Memory B cell (primary cell): Measurements from ENCODE around the gene UGT2B11.
"Not testable (repeated sequence)": the region's sequence is repeated elsewhere in the genome, so short reads cannot be mapped to it uniquely, and the experiment has no call there.

Experiments used
- ATAC-seq: fragments of 150-1000 bp; cut with Tn5 transposase; 2 replicates; pipeline ENCODE4 v1.10.0; 2021; ENCODE audit warnings: low read depth, mild to moderate bottlenecking, moderate library complexity
- DNase-seq, 2 donors: peaks; one replicate each; pipeline ENCODE4 v3.0.0; 2022; ENCODE audit warnings: low spot score in 2 of 2
- H3K27ac Mint-ChIP-seq: one replicate; pipeline ENCODE4 v1.8.0; 2022; ENCODE audit warnings: mild to moderate bottlenecking, moderate library complexity, mixed read lengths
- H3K27me3 Mint-ChIP-seq: one replicate; pipeline ENCODE4 v1.8.0; 2022; ENCODE audit warnings: mixed read lengths
- H3K36me3 Mint-ChIP-seq: one replicate; pipeline ENCODE4 v1.8.0; 2022; ENCODE audit warnings: mild to moderate bottlenecking, mixed read lengths
- H3K4me1 Mint-ChIP-seq: one replicate; pipeline ENCODE4 v1.8.0; 2022; ENCODE audit warnings: mixed read lengths
- H3K4me3 Mint-ChIP-seq: one replicate; pipeline ENCODE4 v1.8.0; 2022; ENCODE audit warnings: mild to moderate bottlenecking, moderate library complexity, mixed read lengths
- H3K9me3 Mint-ChIP-seq: one replicate; pipeline ENCODE4 v1.8.0; 2022; ENCODE audit warnings: mixed read lengths

The UGT2B11 gene

DNA sequence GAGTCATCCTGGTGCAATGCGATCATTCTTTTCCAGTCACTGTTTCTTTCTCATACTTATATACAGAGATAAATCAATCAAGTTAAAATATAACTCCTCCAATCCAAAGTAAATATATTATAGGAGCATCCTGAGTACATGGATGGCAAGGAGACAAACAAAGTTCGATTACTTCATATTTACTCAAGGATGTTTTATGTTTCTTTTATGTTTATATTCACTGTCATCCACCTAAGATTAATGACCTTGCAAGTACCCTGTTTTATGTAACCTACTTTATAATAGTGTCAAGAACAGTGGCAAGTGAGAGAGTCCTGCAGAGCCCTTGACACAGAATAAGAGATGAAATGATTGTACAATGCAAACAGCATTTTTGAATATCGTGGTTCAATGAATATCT is at the start of gene UGT2B11:
Gene UGT2B11 (minus strand): TSS at position 33 of the 400 bp plus-strand sequence. CDS start 26 bp downstream, at position 7.
- no peak within 1 kb of the TSS for H3K27ac Mint-ChIP-seq
- ATAC-seq: no peak
- no peak for DNase-seq
- H3K36me3 Mint-ChIP-seq: no peaks in the 10 kb centered on the region
- no peak within 1 kb of the TSS for H3K4me3 Mint-ChIP-seq
- H3K9me3 Mint-ChIP-seq: no peaks in the 10 kb centered on the region
- H3K4me1 Mint-ChIP-seq: no peaks in the 10 kb centered on the region
- no peaks in the 10 kb centered on the region for H3K27me3 Mint-ChIP-seq

GRCh38 chr4:69253147-69253772 is 38.7 kb upstream of the UGT2B11 start:
- not testable (repeated sequence) for DNase-seq, H3K4me3 Mint-ChIP-seq, H3K27ac Mint-ChIP-seq, H3K9me3 Mint-ChIP-seq, H3K36me3 Mint-ChIP-seq, H3K4me1 Mint-ChIP-seq, H3K27me3 Mint-ChIP-seq, ATAC-seq

- H3K9me3 Mint-ChIP-seq, ATAC-seq, H3K27me3 Mint-ChIP-seq, H3K4me3 Mint-ChIP-seq, H3K4me1 Mint-ChIP-seq, H3K36me3 Mint-ChIP-seq, H3K27ac Mint-ChIP-seq, DNase-seq: not testable (repeated sequence)
These were observed 36.3 kb upstream of the UGT2B11 start for GRCh38 chr4:69250884-69251283.

DNA sequence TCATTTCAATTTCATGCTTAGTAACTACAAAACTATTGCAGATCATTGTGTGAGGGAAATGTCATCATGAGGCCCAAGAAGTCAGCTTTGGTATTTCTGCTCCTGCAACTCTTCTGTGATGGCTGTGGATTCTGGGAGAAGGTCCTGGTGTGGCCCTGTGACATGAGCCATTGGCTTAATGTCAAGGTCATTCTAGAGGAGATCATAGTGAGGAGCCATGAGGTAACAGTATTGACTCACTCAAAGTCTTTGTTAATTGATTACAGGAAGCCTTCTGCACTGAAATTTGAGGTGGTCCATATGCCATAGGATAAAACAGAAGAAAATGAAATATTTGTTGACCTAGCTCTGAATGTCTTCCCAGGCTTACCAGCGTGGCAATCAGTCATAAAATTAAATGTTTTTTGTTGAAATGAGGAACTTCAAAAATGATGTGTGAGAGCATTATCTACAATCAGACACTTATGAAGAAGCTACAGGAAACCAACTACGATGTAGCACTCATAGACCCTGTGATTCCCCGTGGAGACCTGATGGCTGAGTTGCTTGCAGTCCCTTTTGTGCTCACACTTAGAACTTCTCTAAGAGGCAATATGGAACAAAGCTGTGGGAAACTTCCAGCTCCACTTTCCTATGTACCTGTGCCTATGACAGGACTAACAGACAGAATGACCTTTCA is 28.2 kb upstream of the UGT2B11 start:
- H3K4me3 Mint-ChIP-seq, ATAC-seq, H3K9me3 Mint-ChIP-seq, H3K27ac Mint-ChIP-seq, DNase-seq, H3K36me3 Mint-ChIP-seq, H3K27me3 Mint-ChIP-seq, H3K4me1 Mint-ChIP-seq: not testable (repeated sequence)

- not testable (repeated sequence) for H3K36me3 Mint-ChIP-seq, H3K4me3 Mint-ChIP-seq, H3K27me3 Mint-ChIP-seq
These were observed 27.2 kb upstream of the UGT2B11 start for GRCh38 chr4:69241746-69242145.

DNA sequence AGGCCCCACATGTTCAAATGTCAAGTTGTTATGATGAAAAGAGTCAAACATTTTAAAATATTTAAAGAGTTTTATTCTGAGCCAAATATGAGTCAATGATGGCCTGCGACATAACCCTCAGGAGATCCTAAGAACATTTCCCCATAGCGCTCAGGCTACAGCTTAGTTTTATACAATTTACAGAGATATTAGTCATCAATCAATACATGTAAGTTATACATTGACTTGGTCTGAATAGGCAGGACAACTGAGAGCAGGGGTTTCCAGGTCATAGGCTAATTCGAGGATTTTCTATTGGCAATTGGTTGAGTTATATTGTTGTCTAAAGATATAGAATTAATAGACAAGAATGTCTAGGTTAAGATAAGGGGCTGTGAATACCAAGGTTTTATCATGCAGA is 26.2 kb upstream of the UGT2B11 start:
- not testable (repeated sequence) for H3K9me3 Mint-ChIP-seq, H3K4me3 Mint-ChIP-seq, H3K27me3 Mint-ChIP-seq, ATAC-seq, DNase-seq, H3K4me1 Mint-ChIP-seq, H3K36me3 Mint-ChIP-seq, H3K27ac Mint-ChIP-seq

More at GRCh38 chr4:69241746-69242145, 27.2 kb upstream of the UGT2B11 start:
- not testable (repeated sequence) for ATAC-seq, DNase-seq, H3K27ac Mint-ChIP-seq, H3K9me3 Mint-ChIP-seq, H3K4me1 Mint-ChIP-seq

DNA sequence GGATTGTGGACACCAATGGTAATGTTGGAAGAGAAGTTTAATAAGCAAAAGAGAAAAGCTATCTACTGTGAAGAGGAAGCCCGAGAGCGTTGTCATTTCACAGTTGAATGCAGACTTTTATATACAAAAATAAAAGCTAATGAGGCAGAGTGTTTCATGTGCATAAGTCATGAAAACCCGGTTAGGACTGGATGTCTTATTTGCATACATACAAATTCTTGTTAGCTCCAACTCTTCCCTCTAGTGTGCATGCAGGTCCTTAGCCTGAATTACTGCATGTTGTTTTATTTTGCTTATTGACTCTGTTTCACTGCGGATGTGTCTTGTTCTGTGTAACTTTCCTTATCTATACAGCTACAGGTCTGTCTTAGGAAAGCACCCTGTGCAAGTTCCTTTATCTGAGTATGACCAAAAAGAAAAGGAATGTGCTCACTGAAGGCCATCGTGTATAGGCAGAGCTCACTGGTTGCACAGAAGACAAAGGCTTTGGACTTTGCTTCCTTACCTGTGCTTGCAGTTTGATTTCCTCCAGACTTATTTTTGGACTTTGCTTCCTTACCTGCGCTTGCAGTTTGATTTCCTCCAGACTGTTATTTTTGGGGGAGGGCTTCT is 25.1 kb upstream of the UGT2B11 start:
- H3K9me3 Mint-ChIP-seq: peaks cover 2% of the 10 kb centered on the region
- DNase-seq (no peak), ATAC-seq (no peak)
- no peaks in the 10 kb centered on the region for H3K4me1 Mint-ChIP-seq
- H3K36me3 Mint-ChIP-seq: no peaks in the 10 kb centered on the region
- no peak overlapping the region for H3K27ac Mint-ChIP-seq
- no peaks in the 10 kb centered on the region for H3K27me3 Mint-ChIP-seq
- no peak overlapping the region for H3K4me3 Mint-ChIP-seq

DNA sequence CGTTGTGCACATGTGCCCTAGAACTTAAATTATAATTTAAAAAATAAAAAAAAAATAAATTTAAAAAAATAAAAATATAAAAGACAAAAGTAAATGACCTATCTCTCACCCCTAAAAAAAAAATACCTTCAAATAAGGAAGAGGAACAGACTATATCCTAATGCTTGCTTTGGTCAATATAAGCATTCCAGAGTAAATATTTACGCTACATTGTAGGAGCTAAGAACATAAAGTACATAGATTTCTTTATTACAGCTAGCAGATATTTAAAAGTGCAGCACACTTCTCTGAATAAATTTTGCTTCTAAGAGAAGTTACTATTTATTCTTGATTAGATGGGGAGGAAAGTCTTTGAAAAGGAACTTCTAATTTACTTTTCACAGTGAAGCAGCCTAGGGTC is 24.5 kb upstream of the UGT2B11 start:
- H3K27me3 Mint-ChIP-seq: no peaks in the 10 kb centered on the region
- no peaks in the 10 kb centered on the region for H3K4me1 Mint-ChIP-seq
- no peaks in the 10 kb centered on the region for H3K36me3 Mint-ChIP-seq
- no peak overlapping the region for H3K27ac Mint-ChIP-seq
- H3K4me3 Mint-ChIP-seq: no peak overlapping the region
- no peak for DNase-seq
- peaks cover 2% of the 10 kb centered on the region for H3K9me3 Mint-ChIP-seq
- no peak for ATAC-seq

DNA sequence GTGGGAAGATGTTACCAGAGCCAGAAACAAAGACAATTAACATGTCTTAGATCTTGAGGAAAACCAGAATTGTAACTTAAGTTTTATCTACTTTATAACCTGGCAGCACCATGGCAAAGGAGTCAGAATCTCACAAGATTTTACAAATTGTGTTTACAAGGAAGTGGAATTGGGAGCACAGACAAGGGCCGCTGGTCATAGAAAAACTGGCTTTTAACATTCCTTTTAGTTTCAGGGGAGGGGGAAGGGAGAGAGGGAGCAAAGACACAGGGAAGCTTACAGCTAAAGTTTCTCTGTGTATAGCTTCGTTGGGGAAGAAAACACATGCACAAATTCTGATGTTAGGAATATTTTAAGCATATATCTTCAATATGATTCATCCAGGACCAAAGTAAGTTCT is 10.3 kb upstream of the UGT2B11 start:
- H3K9me3 Mint-ChIP-seq: no peaks in the 10 kb centered on the region
- no peaks in the 10 kb centered on the region for H3K27me3 Mint-ChIP-seq
- no peaks in the 10 kb centered on the region for H3K36me3 Mint-ChIP-seq
- no peak overlapping the region for H3K27ac Mint-ChIP-seq
- H3K4me1 Mint-ChIP-seq: no peaks in the 10 kb centered on the region
- ATAC-seq: no peak
- no peak overlapping the region for H3K4me3 Mint-ChIP-seq
- no peak for DNase-seq

GRCh38 chr4:69223277-69223676 is 8.7 kb upstream of the UGT2B11 start:
- H3K4me1 Mint-ChIP-seq, H3K4me3 Mint-ChIP-seq, H3K36me3 Mint-ChIP-seq, H3K9me3 Mint-ChIP-seq, ATAC-seq, H3K27me3 Mint-ChIP-seq, DNase-seq, H3K27ac Mint-ChIP-seq: not testable (repeated sequence)

- H3K4me1 Mint-ChIP-seq, H3K36me3 Mint-ChIP-seq, H3K9me3 Mint-ChIP-seq: not testable (repeated sequence)
These were observed 3.9 kb upstream of the UGT2B11 start for GRCh38 chr4:69218491-69218890.

GRCh38 chr4:69210911-69211310 is 3.6 kb downstream of the UGT2B11 start:
- Mint-ChIP-seq H3K9me3 (no peaks in the 10 kb centered on the region), H3K4me1 (no peaks in the 10 kb centered on the region), H3K36me3 (no peaks in the 10 kb centered on the region), H3K4me3 (no peak overlapping the region), H3K27ac (no peak overlapping the region), H3K27me3 (no peaks in the 10 kb centered on the region)
- ATAC-seq (no peak), DNase-seq (no peak)

More at GRCh38 chr4:69218491-69218890, 3.9 kb upstream of the UGT2B11 start:
- not testable (repeated sequence) for H3K4me3 Mint-ChIP-seq, ATAC-seq, H3K27ac Mint-ChIP-seq, DNase-seq, H3K27me3 Mint-ChIP-seq

DNA sequence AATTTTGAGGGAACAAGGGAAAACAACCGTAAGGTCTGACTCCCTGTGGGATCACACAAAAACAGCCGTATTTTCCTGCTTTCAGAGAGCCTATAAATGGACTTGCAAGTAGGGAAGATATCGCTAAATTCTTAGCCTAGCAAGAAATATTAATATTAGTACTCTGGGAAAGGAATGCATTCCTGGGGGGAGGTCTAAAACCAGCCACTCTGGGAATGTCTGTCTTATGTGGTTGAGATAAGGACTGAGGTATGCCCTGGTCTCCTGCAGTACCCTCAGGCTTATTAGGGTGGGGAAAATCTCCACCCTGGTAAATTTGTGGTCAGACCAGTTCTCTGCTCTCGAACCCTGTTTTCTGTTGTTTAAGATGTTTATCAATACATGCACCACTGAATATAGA is 16.0 kb downstream of the UGT2B11 start:
- ATAC-seq, H3K9me3 Mint-ChIP-seq, DNase-seq, H3K4me3 Mint-ChIP-seq, H3K27me3 Mint-ChIP-seq, H3K27ac Mint-ChIP-seq, H3K4me1 Mint-ChIP-seq, H3K36me3 Mint-ChIP-seq: not testable (repeated sequence)

GRCh38 chr4:69196209-69196965 is 18.2 kb downstream of the UGT2B11 start:
- Mint-ChIP-seq H3K9me3 (peaks cover 7% of the 10 kb centered on the region), H3K4me3 (no peak overlapping the region), H3K36me3 (no peaks in the 10 kb centered on the region), H3K27ac (no peak overlapping the region), H3K27me3 (no peaks in the 10 kb centered on the region), H3K4me1 (no peaks in the 10 kb centered on the region)
- ATAC-seq: no peak
- DNase-seq: no peak
